H1 (cell line): ENCODE results near the gene ZNF362. TPM values are rescaled to one million over a fixed set of nuclear protein-coding genes. Genes with fewer than 3 reads are reported as not detected.

Experiments
- CTCF ChIA-PET: fragments of 300-600 bp; sonication (Branson Sonifier 250); formaldehyde crosslinking; loops from one replicate; lab custom pipeline; 2021; ENCODE audit not compliant: partially characterized antibody; lab: Charles Lee
- POLR2A ChIA-PET: fragments of 300-600 bp; sonication (Branson Sonifier 250); formaldehyde crosslinking; loops from one replicate; lab custom pipeline; 2021; ENCODE audit warnings: inconsistent platforms; ENCODE audit not compliant: partially characterized antibody; lab: Charles Lee
- DNase-seq, 2 experiments: peaks; one replicate each; pipeline versions ENCODE4 v3.0.0 to v3.0.0-alpha.2; 2010 to 2022; ENCODE audit warnings: low spot score in 2 of 2, low read depth in 1 of 2, mixed read lengths in 1 of 2
- FAIRE-seq: peaks from 2 replicates; lab custom pipeline; 2011; peaks lifted over from hg19 to GRCh38; lab: Jason Lieb, UNC
- H2AFZ ChIP-seq: 2 replicates; pipeline ENCODE4 v1.8.1; 2012; ENCODE audit warnings: low read length, inconsistent platforms
- H2AK5ac ChIP-seq: 2 replicates; pipeline ENCODE4 v1.6.1; 2013; ENCODE audit warnings: low read depth, low read length
- H2BK120ac ChIP-seq: replicated peaks from 2 replicates; pipeline ENCODE3; 2013; ENCODE audit warnings: low read depth, low read length, inconsistent platforms
- H2BK12ac ChIP-seq: 2 replicates; pipeline ENCODE4 v1.6.1; 2013; ENCODE audit warnings: low read depth, low read length
- H2BK15ac ChIP-seq: 2 replicates; pipeline ENCODE4 v1.6.1; 2013; ENCODE audit warnings: low read length
- H2BK20ac ChIP-seq: 2 replicates; pipeline ENCODE4 v1.6.1; 2013; ENCODE audit warnings: low read length
- H2BK5ac ChIP-seq: 2 replicates; pipeline ENCODE4 v1.6.1; 2013; ENCODE audit warnings: low read depth, low read length
- H3K14ac ChIP-seq: 2 replicates; pipeline ENCODE4 v1.6.1; 2013; ENCODE audit warnings: inconsistent platforms; ENCODE audit not compliant: insufficient read length
- H3K18ac ChIP-seq: 2 replicates; pipeline ENCODE4 v1.6.1; 2013; ENCODE audit warnings: low read length; ENCODE audit errors: extremely low read depth
- H3K23ac ChIP-seq: 2 replicates; pipeline ENCODE4 v1.6.1; 2013; ENCODE audit warnings: inconsistent platforms; ENCODE audit not compliant: insufficient read length
- H3K23me2 ChIP-seq: 2 replicates; pipeline ENCODE4 v1.6.1; 2013; ENCODE audit warnings: low read depth, low read length
- H3K27ac ChIP-seq: 2 replicates; pipeline ENCODE4 v1.6.1; 2011; ENCODE audit warnings: low read depth, low read length, inconsistent platforms
- H3K27me3 ChIP-seq, 4 experiments: replicated peaks in 1 of 4; 1 replicate in 1 of 4; 2 replicates in 3 of 4; pipeline versions ENCODE4 v1.6.1 to v1.8.1; 2011 to 2013; ENCODE audit warnings: low read length in 3 of 4, mild to moderate bottlenecking in 3 of 4, inconsistent platforms in 2 of 4, mixed read lengths in 2 of 4, moderate library complexity in 1 of 4; ENCODE audit not compliant: control insufficient read depth in 3 of 4, insufficient read depth in 3 of 4; ENCODE audit errors: extremely low read depth in 1 of 4
- H3K36me3 ChIP-seq, 4 experiments: 2 replicates each; pipeline versions ENCODE4 v1.6.1 to v1.8.1; 2011 to 2013; ENCODE audit warnings: mild to moderate bottlenecking in 4 of 4, low read length in 3 of 4, moderate library complexity in 2 of 4, control low read depth in 1 of 4, inconsistent platforms in 1 of 4; ENCODE audit not compliant: insufficient read depth in 4 of 4, control insufficient read depth in 2 of 4
- H3K4ac ChIP-seq: replicated peaks from 2 replicates; pipeline ENCODE3; 2013; ENCODE audit warnings: low read length, low read depth, mixed read lengths, inconsistent platforms; ENCODE audit not compliant: insufficient read length
- H3K4me1 ChIP-seq, 4 experiments: replicated peaks in 1 of 4; 1 replicate in 1 of 4; 2 replicates in 3 of 4; pipeline versions ENCODE4 v1.6.1 to v1.8.1; 2011 to 2013; ENCODE audit warnings: low read length in 3 of 4, inconsistent platforms in 2 of 4, mixed read lengths in 1 of 4; ENCODE audit not compliant: insufficient read depth in 4 of 4, control insufficient read depth in 3 of 4
- H3K4me2 ChIP-seq, 2 experiments: 2 replicates each; pipeline versions ENCODE4 v1.6.1 to v1.8.1; 2011 to 2013; ENCODE audit warnings: low read depth in 2 of 2, low read length in 2 of 2, control low read depth in 1 of 2, inconsistent platforms in 1 of 2, mild to moderate bottlenecking in 1 of 2; ENCODE audit not compliant: insufficient read depth in 1 of 2
- H3K4me3 ChIP-seq, 4 experiments: fragments of 200-600, 300-600 bp in 1 of 4; sonication (generic), shearing (Covaris generic), sonication (Bioruptor Twin) in 1 of 4; 2 replicates each; pipeline versions ENCODE4 v1.5.1 to v1.8.1; 2011 to 2016; ENCODE audit warnings: low read length in 4 of 4, low read depth in 3 of 4, control low read depth in 2 of 4, inconsistent platforms in 2 of 4, mild to moderate bottlenecking in 2 of 4, mixed read lengths in 1 of 4, moderate library complexity in 1 of 4; ENCODE audit not compliant: insufficient read depth in 2 of 4; ENCODE audit errors: extremely low read depth in 1 of 4
- H3K56ac ChIP-seq: replicated peaks from 2 replicates; pipeline ENCODE3; 2013; ENCODE audit warnings: low read depth, mild to moderate bottlenecking, mixed read lengths, low read length, inconsistent platforms; ENCODE audit not compliant: insufficient read length
- H3K79me1 ChIP-seq: 2 replicates; pipeline ENCODE4 v1.6.1; 2013; ENCODE audit warnings: low read depth, low read length, control low read depth
- H3K79me2 ChIP-seq, 2 experiments: 2 replicates each; pipeline versions ENCODE4 v1.6.1 to v1.8.1; 2012 to 2013; ENCODE audit warnings: low read length in 2 of 2, mild to moderate bottlenecking in 2 of 2, inconsistent platforms in 1 of 2; ENCODE audit not compliant: insufficient read depth in 2 of 2, control insufficient read depth in 1 of 2
- H3K9ac ChIP-seq, 4 experiments: replicated peaks in 1 of 4; 1 replicate in 1 of 4; 2 replicates in 3 of 4; pipeline versions ENCODE4 v1.6.1 to v1.8.1; 2011 to 2013; ENCODE audit warnings: low read depth in 3 of 4, low read length in 3 of 4, control low read depth in 2 of 4, mild to moderate bottlenecking in 2 of 4, moderate library complexity in 2 of 4, inconsistent platforms in 1 of 4; ENCODE audit errors: extremely low read depth in 1 of 4
- H3K9me3 ChIP-seq, 2 experiments: 2 replicates each; pipeline versions ENCODE4 v1.6.1 to v1.8.1; 2012 to 2013; ENCODE audit warnings: mild to moderate bottlenecking in 2 of 2, moderate library complexity in 2 of 2, control low read depth in 1 of 2, inconsistent platforms in 1 of 2, low read depth in 1 of 2, low read length in 1 of 2, mixed read lengths in 1 of 2; ENCODE audit not compliant: insufficient read depth in 2 of 2
- H4K20me1 ChIP-seq, 2 experiments: replicated peaks in 1 of 2; 2 replicates each; pipeline versions ENCODE3 to v1.8.1; 2011 to 2013; ENCODE audit warnings: inconsistent platforms in 2 of 2, low read length in 2 of 2, mild to moderate bottlenecking in 1 of 2; ENCODE audit not compliant: insufficient read depth in 2 of 2, control insufficient read depth in 1 of 2
- H4K5ac ChIP-seq: 2 replicates; pipeline ENCODE4 v1.6.1; 2013; ENCODE audit warnings: low read length, low read depth, mixed read lengths, inconsistent platforms; ENCODE audit not compliant: insufficient read length
- H4K8ac ChIP-seq: 2 replicates; pipeline ENCODE4 v1.8.0; 2013; ENCODE audit warnings: mild to moderate bottlenecking, moderate library complexity, low read length, inconsistent platforms; ENCODE audit not compliant: insufficient read depth; ENCODE audit errors: extremely low read depth
- H4K91ac ChIP-seq: replicated peaks from 2 replicates; pipeline ENCODE3; 2013; ENCODE audit warnings: low read length, mixed read lengths, inconsistent platforms; ENCODE audit not compliant: insufficient read length
- KDM1A ChIP-seq: fragments of 200-600, 300-600 bp; sonication (generic); IDR thresholded peaks from 2 replicates; pipeline ENCODE4 v1.7.1; 2016; ENCODE audit warnings: mild to moderate bottlenecking, low read length, borderline replicate concordance
- SP1 ChIP-seq: IDR thresholded peaks from 2 replicates; pipeline ENCODE4 v1.6.1; 2011; ENCODE audit warnings: low read depth, low read length
- SUZ12 ChIP-seq: fragments of 200-600 bp; sonication (generic); IDR thresholded peaks from 2 replicates; pipeline ENCODE4 v1.6.1; 2012; ENCODE audit warnings: mild to moderate bottlenecking, inconsistent platforms, low read length, moderate library complexity, mixed read lengths
- WGBS, 2 experiments: shearing (Covaris generic) in 1 of 2; methylation state at CpG; one replicate each; pipeline versions ENCODE4 v1.1.6 to v1.1.7; 2013 to 2015; ENCODE audit warnings: low lambda C conversion rate in 2 of 2, mixed read lengths in 2 of 2, inconsistent platforms in 1 of 2, low coverage in 1 of 2, missing lambda C conversion rate in 1 of 2; ENCODE audit not compliant: insufficient replicate concordance in 2 of 2, insufficient coverage in 1 of 2, insufficient read length in 1 of 2; ENCODE audit errors: extremely low coverage in 1 of 2, missing lambda C conversion rate in 1 of 2; 5-methylcytosine and 5-hydroxymethylcytosine counted together
- polyA plus RNA-seq, 7 experiments: library from polyadenylated mRNA; depleted of rRNA in 3 of 7; stranded (reverse) in 5 of 7; unstranded in 2 of 7; fragments of >200 nt in 5 of 7; fragments of 200-250 nt in 2 of 7; gene quantifications; 1 replicate in 5 of 7; 2 replicates in 1 of 7; 4 replicates in 1 of 7; pipeline versions ENCODE4 v1.2.1 to v1.2.3, GENCODE V29; 2011 to 2013; ENCODE audit warnings: missing spikeins in 2 of 7, mixed read lengths in 2 of 7
- total RNA-seq: library from RNA; stranded (reverse); fragmentation: NEBNext Ultra II Directional; extraction: Animal tissue kit (Norgen Biotek cat#: 25700); gene quantifications from 2 replicates; pipeline ENCODE4 v1.2.1, GENCODE V29; 2021

The ZNF362 gene
- total and polyA plus RNA-seq, 2 of the 8 experiments (the other 6 are each of a cell fraction or from before 2014, with no cell fraction given) = 24.2 to 27.8 TPM

GRCh38 chr1:33326785-33327184 is 70.5 kb downstream of the ZNF362 start:
- H4K5ac ChIP-seq = no peak overlapping the region
- H3K23ac ChIP-seq = no peak overlapping the region
- H4K8ac ChIP-seq = no peak overlapping the region; the same call in 1 of the 2 replicates
- H2BK15ac ChIP-seq = no peak overlapping the region
- no peak overlapping the region for H2AFZ ChIP-seq
- H3K27ac ChIP-seq = no peak overlapping the region
- H3K36me3 ChIP-seq = peaks cover 0 to 16% (median 7%) of the 10 kb centered on the region in 4 experiments; a peak in 5 of 8 replicates
- H4K91ac ChIP-seq = no peak overlapping the region
- H2BK5ac ChIP-seq = no peak overlapping the region
- H3K4ac ChIP-seq = no peak overlapping the region
- H3K23me2 ChIP-seq = no peaks in the 10 kb centered on the region
- H3K4me3 ChIP-seq = no peak overlapping the region
- CTCF ChIA-PET = interaction anchor here (1.1 to 1.6 kb wide), 4 partner anchors 12 to 129 kb away, joined by 3 to 9 read pairs (median 5); no protein-coding TSS in a partner anchor
- WGBS, 2 experiments = 85% methylated on average over 9 of the region's 9 CpGs; no CpG with 5 or more reads in 1 of the 2 experiments
- no peak overlapping the region for H2BK12ac ChIP-seq
- H3K14ac ChIP-seq = no peak overlapping the region
- H3K4me1 ChIP-seq = 0 out of 7 replicates have a peak, but pooled peaks cover 0 to under 1% (median 0%) of the 10 kb centered on the region in 4 experiments
- no peak overlapping the region for H3K18ac ChIP-seq
- H3K4me2 ChIP-seq = no peak overlapping the region
- FAIRE-seq (no peak), DNase-seq (no peak)
- H2BK20ac ChIP-seq = no peak overlapping the region
- POLR2A ChIA-PET = no interaction called here
- no peak overlapping the region for H3K9ac ChIP-seq
- no peak for TF ChIP-seq KDM1A
- TF ChIP-seq SUZ12 = no peak
- TF ChIP-seq SP1 = no peak
- no peaks in the 10 kb centered on the region for H3K9me3 ChIP-seq
- H3K79me2 ChIP-seq = no peaks in the 10 kb centered on the region
- no peak overlapping the region for H2BK120ac ChIP-seq
- H4K20me1 ChIP-seq = no peaks in the 10 kb centered on the region
- H3K27me3 ChIP-seq = no peaks in the 10 kb centered on the region
- no peak overlapping the region for H3K56ac ChIP-seq
- H3K79me1 ChIP-seq = no peaks in the 10 kb centered on the region
- H2AK5ac ChIP-seq = no peak overlapping the region
